Measurements from ENCODE around the gene LAMA4.

Gene LAMA4

GRCh38 chr6:112191509-112192020 lies 62.8 kb downstream of the LAMA4 start:
- TF ChIP-seq CREB1 (IDR thresholded peaks at IDR 0.05; ENCODE audit: low read depth): no peak
- no peak for TF ChIP-seq ZBTB7A (IDR thresholded peaks at IDR 0.05; ENCODE audit: low read depth)
- no peak for TF ChIP-seq TCF12 (IDR thresholded peaks at IDR 0.05; ENCODE audit: low read depth)
- no peak for TF ChIP-seq EP300 (IDR thresholded peaks at IDR 0.05; ENCODE audit: borderline replicate concordance)
- TF ChIP-seq EGR1 (IDR thresholded peaks at IDR 0.05): no peak
- no peak for TF ChIP-seq RAD21 (IDR thresholded peaks at IDR 0.05; ENCODE audit: low read depth)
- no peak for TF ChIP-seq CEBPB (IDR thresholded peaks at IDR 0.05)

- TF ChIP-seq EGR1 (IDR thresholded peaks at IDR 0.05) (no peak), REST (IDR thresholded peaks at IDR 0.05; ENCODE audit: low read depth) (no peak), TEAD4 (IDR thresholded peaks at IDR 0.05) (no peak), NFIC (IDR thresholded peaks at IDR 0.05) (no peak), EP300 (IDR thresholded peaks at IDR 0.05; ENCODE audit: borderline replicate concordance) (no peak), CREB1 (IDR thresholded peaks at IDR 0.05; ENCODE audit: low read depth) (no peak), TAF1 (IDR thresholded peaks at IDR 0.05; ENCODE audit: low read depth) (no peak), CEBPB (IDR thresholded peaks at IDR 0.05) (no peak), USF1 (IDR thresholded peaks at IDR 0.05) (no peak), MAX (IDR thresholded peaks at IDR 0.05) (no peak), FOXM1 (IDR thresholded peaks at IDR 0.05; ENCODE audit: borderline replicate concordance, low read depth) (no peak), YY1 (IDR thresholded peaks at IDR 0.05; ENCODE audit: low read depth) (no peak)
These were observed 64.2 kb downstream of the LAMA4 start for GRCh38 chr6:112190164-112190563.

- no peak for TF ChIP-seq TEAD4 (IDR thresholded peaks at IDR 0.05)
- no peak for TF ChIP-seq TCF12 (IDR thresholded peaks at IDR 0.05; ENCODE audit: low read depth)
- TF ChIP-seq CREB1 (IDR thresholded peaks at IDR 0.05; ENCODE audit: low read depth): no peak
- no peak for TF ChIP-seq ZBTB7A (IDR thresholded peaks at IDR 0.05; ENCODE audit: low read depth)
- TF ChIP-seq NFIC (IDR thresholded peaks at IDR 0.05): 0 out of 2 replicates have a peak, but pooled peaks have one; percentile 7
- no peak for TF ChIP-seq EP300 (IDR thresholded peaks at IDR 0.05; ENCODE audit: borderline replicate concordance)
- no peak for TF ChIP-seq RAD21 (IDR thresholded peaks at IDR 0.05; ENCODE audit: low read depth)
These were observed 64.9 kb downstream of the LAMA4 start for GRCh38 chr6:112189494-112189893.

GRCh38 chr6:112188906-112189305 lies 65.5 kb downstream of the LAMA4 start:
- 0 out of 2 replicates have a peak, but pooled peaks have one; percentile 27 for TF ChIP-seq CEBPB (IDR thresholded peaks at IDR 0.05)
- TF ChIP-seq EGR1 (IDR thresholded peaks at IDR 0.05): peak; percentile 85
- TF ChIP-seq RAD21 (IDR thresholded peaks at IDR 0.05; ENCODE audit: low read depth): no peak
- TF ChIP-seq TCF12 (IDR thresholded peaks at IDR 0.05; ENCODE audit: low read depth): peak; percentile 79; the same call in 1 of the 2 replicates
- TF ChIP-seq REST (IDR thresholded peaks at IDR 0.05; ENCODE audit: low read depth): no peak
- no peak for TF ChIP-seq TAF1 (IDR thresholded peaks at IDR 0.05; ENCODE audit: low read depth)
- no peak for TF ChIP-seq MAX (IDR thresholded peaks at IDR 0.05)
- peak; percentile 68 for TF ChIP-seq EP300 (IDR thresholded peaks at IDR 0.05; ENCODE audit: borderline replicate concordance)
- no peak for TF ChIP-seq ZBTB7A (IDR thresholded peaks at IDR 0.05; ENCODE audit: low read depth)
- peak; percentile 5; the same call in 1 of the 2 replicates for TF ChIP-seq TEAD4 (IDR thresholded peaks at IDR 0.05)
- TF ChIP-seq YY1 (IDR thresholded peaks at IDR 0.05; ENCODE audit: low read depth): no peak
- no peak for TF ChIP-seq CREB1 (IDR thresholded peaks at IDR 0.05; ENCODE audit: low read depth)
- TF ChIP-seq USF1 (IDR thresholded peaks at IDR 0.05): peak; percentile 76
- TF ChIP-seq NFIC (IDR thresholded peaks at IDR 0.05): peak; percentile 44; the same call in 1 of the 2 replicates
- TF ChIP-seq FOXM1 (IDR thresholded peaks at IDR 0.05; ENCODE audit: borderline replicate concordance, low read depth): no peak

GRCh38 chr6:112187736-112188135 lies 66.6 kb downstream of the LAMA4 start:
- no peak for TF ChIP-seq CEBPB (IDR thresholded peaks at IDR 0.05)
- TF ChIP-seq YY1 (IDR thresholded peaks at IDR 0.05; ENCODE audit: low read depth): no peak
- no peak for TF ChIP-seq EGR1 (IDR thresholded peaks at IDR 0.05)

- TF ChIP-seq EGR1 (IDR thresholded peaks at IDR 0.05) (no peak), FOXM1 (IDR thresholded peaks at IDR 0.05; ENCODE audit: borderline replicate concordance, low read depth) (no peak), ZBTB7A (IDR thresholded peaks at IDR 0.05; ENCODE audit: low read depth) (no peak)
These were observed 69.4 kb downstream of the LAMA4 start for GRCh38 chr6:112184951-112185350.
